HG03280 (cell line): ENCODE measurements around the gene AUNIP.

ENCODE experiments used
- ATAC-seq: cut with Tn5 transposase; IDR thresholded peaks from one replicate; pipeline ENCODE4 v1.9.1; 2021; ENCODE audit warnings: mild to moderate bottlenecking, moderate library complexity; ENCODE audit not compliant: unreplicated experiment

Gene AUNIP

GRCh38 chr1:25811384-25812082 is 47.7 kb downstream of the AUNIP start:
- no peak for ATAC-seq

GRCh38 chr1:25810341-25811299 is 48.6 kb downstream of the AUNIP start:
- no peak for ATAC-seq

GRCh38 chr1:25809929-25810328 is 49.3 kb downstream of the AUNIP start:
- ATAC-seq, result no peak

- ATAC-seq, result no peak
These were observed 49.9 kb downstream of the AUNIP start for GRCh38 chr1:25809283-25809926.

GRCh38 chr1:25808481-25809244 is 50.6 kb downstream of the AUNIP start:
- ATAC-seq, result no peak

- no peak for ATAC-seq
These were observed 51.5 kb downstream of the AUNIP start for GRCh38 chr1:25807480-25808390.

GRCh38 chr1:25806418-25806817 is 52.8 kb downstream of the AUNIP start:
- ATAC-seq, result no peak

- no peak for ATAC-seq
These were observed 53.4 kb downstream of the AUNIP start for GRCh38 chr1:25805863-25806225.

- ATAC-seq, result no peak
These were observed 54.0 kb downstream of the AUNIP start for GRCh38 chr1:25804964-25805862.

GRCh38 chr1:25804244-25804963 is 54.9 kb downstream of the AUNIP start:
- ATAC-seq, result no peak

GRCh38 chr1:25803368-25803767 is 55.9 kb downstream of the AUNIP start:
- no peak for ATAC-seq

GRCh38 chr1:25802915-25803314 is 56.3 kb downstream of the AUNIP start:
- ATAC-seq, result no peak

- no peak for ATAC-seq
These were observed 58.4 kb downstream of the AUNIP start for GRCh38 chr1:25800703-25801377.

- ATAC-seq, result no peak
These were observed 59.1 kb downstream of the AUNIP start, which contains the start of gene SELENON for GRCh38 chr1:25799935-25800702. Gene SELENON (plus strand): TSS chr1:25800193. CDS start chr1:25800231, 38 bp downstream.

- no peak for ATAC-seq
These were observed 59.8 kb downstream of the AUNIP start for GRCh38 chr1:25799352-25799934.

- no peak for ATAC-seq
These were observed 60.4 kb downstream of the AUNIP start for GRCh38 chr1:25798666-25799351.
